Measurements from ENCODE around the gene SPAG9. TPM values are rescaled to one million over a fixed set of nuclear protein-coding genes. Genes with fewer than 3 reads are reported as not detected.
"Not testable (repeated sequence)": the region's sequence is repeated elsewhere in the genome, so short reads cannot be mapped to it uniquely, and the experiment has no call there.

The SPAG9 gene
- total RNA-seq, 4 donors from 2014 or later: 117 to 240 (median 154) TPM

- H3K36me3 ChIP-seq: no peaks in the 10 kb centered on the region
- intact Hi-C loops (cut with DNase I): no loop called here
- 69 to 75% methylated on average over 6 of the region's 6 CpGs for WGBS, 2 donors
- DNase-seq: no peak
- H3K4me3 ChIP-seq (replicated peaks in 1 of 3): no peak overlapping the region
- no peak for TF ChIP-seq CTCF (IDR thresholded peaks at IDR 0.05)
- no peak for TF ChIP-seq POLR2A (IDR thresholded peaks at IDR 0.05)
- H3K9me3 ChIP-seq: no peaks in the 10 kb centered on the region
- H3K27me3 ChIP-seq: no peaks in the 10 kb centered on the region
- H3K27ac ChIP-seq: no peak overlapping the region
- peaks cover 0 to 7% of the 10 kb centered on the region in 2 donors for H3K4me1 ChIP-seq
Measured at GRCh38 chr17:51085150-51085805, 35.4 kb downstream of the SPAG9 start.

- H3K27ac ChIP-seq: no peak overlapping the region
- H3K4me1 ChIP-seq: peaks cover 0 to 10% of the 10 kb centered on the region in 2 donors
- 92 to 94% methylated on average over 1 of the region's 1 CpG for WGBS, 2 donors
- intact Hi-C loops (cut with DNase I): no loop called here
- H3K9me3 ChIP-seq: no peaks in the 10 kb centered on the region
- TF ChIP-seq CTCF (IDR thresholded peaks at IDR 0.05): no peak
- TF ChIP-seq POLR2A (IDR thresholded peaks at IDR 0.05): no peak
- H3K4me3 ChIP-seq (replicated peaks in 1 of 3): no peak overlapping the region
- no peak for DNase-seq
- H3K27me3 ChIP-seq: no peaks in the 10 kb centered on the region
- H3K36me3 ChIP-seq: peaks cover 3% of the 10 kb centered on the region in 2 donors
Measured at GRCh38 chr17:51083981-51084380, 36.7 kb downstream of the SPAG9 start.

GRCh38 chr17:51083364-51083763 is 37.3 kb downstream of the SPAG9 start:
- H3K4me1 ChIP-seq: peaks cover 0 to 15% of the 10 kb centered on the region in 2 donors
- H3K9me3 ChIP-seq; H3K27ac ChIP-seq; intact Hi-C loops (cut with DNase I); DNase-seq; H3K36me3 ChIP-seq; H3K27me3 ChIP-seq; H3K4me3 ChIP-seq (replicated peaks in 1 of 3): not testable (repeated sequence)
- 84 to 99% methylated on average over 7 of the region's 7 CpGs for WGBS, 2 donors

- Histone ChIP-seq H3K4me3 (replicated peaks in 1 of 3) (no peak overlapping the region), H3K36me3 (peaks cover 5 to 7% of the 10 kb centered on the region in 2 donors), H3K27me3 (no peaks in the 10 kb centered on the region), H3K27ac (no peak overlapping the region), H3K4me1 (peaks cover 0 to 17% of the 10 kb centered on the region in 2 donors), H3K9me3 (no peaks in the 10 kb centered on the region)
- 92 to 94% methylated on average over 5 of the region's 5 CpGs for WGBS, 2 donors
- no peak for DNase-seq
- no peak for TF ChIP-seq POLR2A (IDR thresholded peaks at IDR 0.05)
- TF ChIP-seq CTCF (IDR thresholded peaks at IDR 0.05): no peak
- intact Hi-C loops (cut with DNase I): no loop called here
Measured at GRCh38 chr17:51079049-51079448, 41.6 kb downstream of the SPAG9 start.

- H3K4me3 ChIP-seq (replicated peaks in 1 of 3): no peak overlapping the region
- H3K4me1 ChIP-seq: peaks cover 0 to 17% of the 10 kb centered on the region in 2 donors
- whole genome bisulfite sequencing, 2 donors: 66 to 83% methylated on average over 5 of the region's 5 CpGs
- H3K27me3 ChIP-seq: no peaks in the 10 kb centered on the region
- peak overlapping the region in 2 of 3 donors; percentile 36 for H3K27ac ChIP-seq
- peaks cover 5 to 7% of the 10 kb centered on the region in 2 donors for H3K36me3 ChIP-seq
- intact Hi-C loops (cut with DNase I): no loop called here
- TF ChIP-seq CTCF (IDR thresholded peaks at IDR 0.05) (no peak), POLR2A (IDR thresholded peaks at IDR 0.05) (no peak)
- H3K9me3 ChIP-seq: no peaks in the 10 kb centered on the region
- DNase-seq: peak; percentile 45 to 52
Measured at GRCh38 chr17:51078009-51078592, 42.6 kb downstream of the SPAG9 start.
